Psoas muscle (tissue), 8 donors: ENCODE measurements around the gene ZMAT5. TPM values are rescaled to one million over a fixed set of nuclear protein-coding genes. Genes with fewer than 3 reads are reported as not detected.

Source experiments
- ATAC-seq, 4 donors: fragments of 200-7000 bp; cut with Tn5 transposase; one replicate each; pipeline ENCODE4 v1.9.1; 2020; ENCODE audit warnings: moderate library complexity in 3 of 4, mild to moderate bottlenecking in 2 of 4
- DNase-seq, 2 donors: peaks; one replicate each; pipeline ENCODE4 v3.0.0-alpha.2; 2020
- H3K27ac ChIP-seq: fragments of 200-600 bp; one replicate; pipeline ENCODE4 v1.8.0; 2022
- H3K27me3 ChIP-seq, 3 donors: fragments of 200-600 bp in 1 of 3; one replicate each; pipeline versions ENCODE4 v1.6.1 to v1.8.0; 2013 to 2022; ENCODE audit warnings: low read length in 2 of 3, mild to moderate bottlenecking in 2 of 3, moderate library complexity in 1 of 3; ENCODE audit not compliant: insufficient read depth in 3 of 3
- H3K36me3 ChIP-seq, 2 donors: fragments of 200-600 bp in 1 of 2; one replicate each; pipeline versions ENCODE4 v1.6.1 to v1.8.0; 2013 to 2022; ENCODE audit warnings: low read depth in 1 of 2, mild to moderate bottlenecking in 1 of 2, moderate library complexity in 1 of 2; ENCODE audit not compliant: insufficient read depth in 1 of 2
- H3K4me1 ChIP-seq: fragments of 200-600 bp; one replicate; pipeline ENCODE4 v1.8.0; 2022
- H3K4me3 ChIP-seq: fragments of 200-600 bp; one replicate; pipeline ENCODE4 v1.8.0; 2022; ENCODE audit warnings: mild to moderate bottlenecking
- H3K9me3 ChIP-seq: fragments of 200-600 bp; one replicate; pipeline ENCODE4 v1.8.0; 2022
- WGBS, 3 donors: extraction: QIAGEN DNeasy Blood & Tissue Kit; methylation state at CpG; one replicate each; pipeline versions ENCODE4 v1.1.6 to v1.1.7; 2013; 5-methylcytosine and 5-hydroxymethylcytosine counted together
- intact Hi-C, 2 donors: fragments of 100-400 bp; cut with DNase I; formaldehyde crosslinking; loops; one replicate each; pipeline versions ENCODE4 v1.11.0 to v1.14.2; 2022
- polyA plus RNA-seq, 3 donors: library from polyadenylated mRNA; stranded (reverse); fragments of 200-250 nt; gene quantifications; one replicate each; pipeline ENCODE4 v1.2.3, GENCODE V29; 2013
- total RNA-seq, 4 donors: library from RNA; stranded (reverse); fragmentation: NEBNext Ultra II Directional in 2 of 4; extraction: Animal tissue kit (Norgen Biotek cat#: 25700) in 2 of 4; gene quantifications; one replicate each; pipeline versions ENCODE4 v1.2.1 to v1.2.4, GENCODE V29; 2021 to 2023
- TF ChIP-seq, protein P1 (sequence below): fragments of 200-600 bp; IDR thresholded peaks from one replicate; pipeline ENCODE4 v1.8.0; 2022; ENCODE audit warnings: antibody characterized with exemption
- donor health status: healthy with polysubstance abuse.
- donor health status: DM: no; HTN: no; CAD: no; lungs with moderate emphysema.
- donor health status: Bipolar disorder and iron deficiency.
- donor health status: healthy.
- donor health status: DM: yes; HTN: yes; CAD: no.
- donor health status: DM: no; HTN: no; CAD: no.
- donor health status: DM: no; HTN: no; CAD: no.
- donor health status: DM: yes; HTN: yes; CAD: no.

ZMAT5 gene
- total and polyA plus RNA-seq, 7 donors, result 12.1 to 46.1 (median 27.6) TPM

DNA sequence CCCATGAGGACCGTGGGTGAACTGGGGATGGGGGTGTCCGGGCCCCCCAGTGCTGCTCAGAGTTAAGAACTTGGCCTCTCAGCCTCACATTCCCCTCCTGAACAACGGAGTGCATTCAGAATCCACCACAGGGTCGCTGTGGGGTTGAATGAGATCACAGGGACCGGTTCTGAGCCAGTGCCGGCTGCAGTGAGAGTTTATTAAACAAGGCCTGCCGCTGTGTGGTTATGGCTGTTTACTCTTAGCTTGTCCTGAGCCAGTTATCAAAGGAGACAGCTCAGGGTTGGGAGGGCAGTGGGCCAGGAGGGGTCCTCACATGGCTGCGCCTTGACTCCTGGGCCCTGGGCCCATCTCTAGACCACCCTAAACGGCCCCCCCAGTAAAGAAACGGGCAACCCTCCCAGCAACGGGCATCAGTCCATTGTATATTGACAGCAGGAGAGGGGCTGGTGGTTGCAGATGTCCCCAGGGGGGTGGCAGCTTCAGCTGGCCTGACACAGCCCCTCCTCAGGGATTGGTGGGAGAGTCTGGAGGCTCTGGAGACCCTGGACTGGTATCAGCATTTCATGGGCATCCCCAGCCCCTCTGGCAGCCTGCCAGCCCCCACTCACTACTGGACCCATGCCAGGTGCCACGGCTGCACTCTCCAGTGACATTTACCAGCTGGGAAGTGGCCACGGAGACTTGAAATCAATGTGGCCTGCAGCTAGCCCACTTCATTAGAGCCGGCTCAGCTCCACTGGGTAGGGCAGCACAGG, 62.1 kb downstream of the ZMAT5 start:
- Histone ChIP-seq H3K36me3 (no peaks in the 10 kb centered on the region), H3K9me3 (no peaks in the 10 kb centered on the region), H3K4me1 (peaks cover 16% of the 10 kb centered on the region), H3K4me3 (no peak overlapping the region), H3K27me3 (peaks cover 0 to 3% (median 0%) of the 10 kb centered on the region in 3 donors), H3K27ac (no peak overlapping the region)
- TF ChIP-seq, protein P1, sequence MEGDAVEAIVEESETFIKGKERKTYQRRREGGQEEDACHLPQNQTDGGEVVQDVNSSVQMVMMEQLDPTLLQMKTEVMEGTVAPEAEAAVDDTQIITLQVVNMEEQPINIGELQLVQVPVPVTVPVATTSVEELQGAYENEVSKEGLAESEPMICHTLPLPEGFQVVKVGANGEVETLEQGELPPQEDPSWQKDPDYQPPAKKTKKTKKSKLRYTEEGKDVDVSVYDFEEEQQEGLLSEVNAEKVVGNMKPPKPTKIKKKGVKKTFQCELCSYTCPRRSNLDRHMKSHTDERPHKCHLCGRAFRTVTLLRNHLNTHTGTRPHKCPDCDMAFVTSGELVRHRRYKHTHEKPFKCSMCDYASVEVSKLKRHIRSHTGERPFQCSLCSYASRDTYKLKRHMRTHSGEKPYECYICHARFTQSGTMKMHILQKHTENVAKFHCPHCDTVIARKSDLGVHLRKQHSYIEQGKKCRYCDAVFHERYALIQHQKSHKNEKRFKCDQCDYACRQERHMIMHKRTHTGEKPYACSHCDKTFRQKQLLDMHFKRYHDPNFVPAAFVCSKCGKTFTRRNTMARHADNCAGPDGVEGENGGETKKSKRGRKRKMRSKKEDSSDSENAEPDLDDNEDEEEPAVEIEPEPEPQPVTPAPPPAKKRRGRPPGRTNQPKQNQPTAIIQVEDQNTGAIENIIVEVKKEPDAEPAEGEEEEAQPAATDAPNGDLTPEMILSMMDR, result no peak
- ATAC-seq (no peak), DNase-seq (no peak)
- 19 to 33% (median 23%) methylated on average over 12 to 14 of the region's 14 CpGs for WGBS, 3 donors
- intact Hi-C loops, result no loop called here

DNA sequence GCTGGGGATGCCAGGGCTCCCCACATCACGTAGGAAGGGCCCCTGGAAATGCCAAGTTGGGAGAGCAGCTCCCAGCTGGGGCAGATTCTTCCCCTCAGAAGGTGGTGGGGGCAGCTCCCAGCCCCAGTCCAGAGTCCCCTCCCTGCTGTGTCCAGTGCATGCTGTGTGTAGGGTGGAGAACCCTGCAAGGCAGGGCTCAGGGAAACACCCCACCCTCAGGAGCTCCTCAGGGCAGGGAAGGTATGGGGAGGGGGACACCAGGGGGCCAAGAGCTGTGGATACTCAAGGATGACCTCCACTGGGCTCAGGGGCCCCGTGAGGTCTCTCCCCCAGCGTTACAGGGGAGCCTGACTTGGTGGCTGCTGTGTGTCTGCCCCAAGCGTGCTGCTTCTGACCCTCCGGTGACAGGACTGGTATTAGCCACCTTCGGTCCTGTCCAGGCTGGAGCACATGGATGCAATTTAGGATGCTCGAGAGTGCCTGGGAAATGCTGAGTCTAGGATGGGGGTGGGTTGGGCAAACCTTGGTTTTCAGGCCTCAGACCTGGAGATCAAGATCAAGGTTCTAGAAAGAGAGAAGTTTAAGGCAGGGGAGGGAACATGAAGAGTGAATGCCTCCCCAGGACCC, 63.1 kb downstream of the ZMAT5 start:
- no peak overlapping the region for H3K27ac ChIP-seq
- H3K27me3 ChIP-seq, result peaks cover 0 to 3% (median 0%) of the 10 kb centered on the region in 3 donors
- peaks cover 16% of the 10 kb centered on the region for H3K4me1 ChIP-seq
- DNase-seq (no peak), ATAC-seq (peak in 1 of 4 donors; percentile 20)
- intact Hi-C loops, result no loop called here
- WGBS, 3 donors, result 52 to 65% (median 63%) methylated on average over 7 of the region's 7 CpGs
- H3K4me3 ChIP-seq, result no peak overlapping the region
- no peaks in the 10 kb centered on the region for H3K36me3 ChIP-seq
- no peaks in the 10 kb centered on the region for H3K9me3 ChIP-seq
- TF ChIP-seq, protein P1, result no peak

DNA sequence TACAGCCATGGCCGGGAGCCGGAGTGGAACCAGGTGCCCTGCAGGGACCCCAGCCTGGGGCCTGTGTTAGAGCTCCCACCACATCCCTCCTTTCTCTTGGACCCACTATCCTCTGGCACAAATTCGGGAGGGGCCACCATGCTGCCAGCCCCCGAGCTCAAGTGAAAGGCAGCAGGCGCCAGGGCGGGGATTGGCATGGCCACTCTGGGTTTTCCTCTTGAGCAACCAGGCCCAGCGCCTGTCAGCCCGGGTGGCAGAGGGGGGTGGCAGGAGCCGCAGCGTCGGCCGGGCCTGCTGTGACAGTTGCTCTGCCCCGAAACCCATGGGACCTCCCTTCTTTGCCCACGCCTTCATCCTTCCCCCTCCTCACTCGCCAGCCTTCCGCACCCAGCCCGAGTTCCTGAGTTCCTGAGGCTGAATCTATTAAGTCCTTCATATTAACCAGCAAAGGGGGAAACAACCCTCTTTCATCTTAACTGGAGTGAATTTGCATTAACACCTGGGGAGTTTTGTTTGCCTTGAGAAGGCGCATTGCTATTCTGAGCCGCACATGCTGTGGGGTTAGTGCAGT, 63.8 kb downstream of the ZMAT5 start:
- TF ChIP-seq, protein P1, result no peak
- peaks cover 16% of the 10 kb centered on the region for H3K4me1 ChIP-seq
- no peak overlapping the region for H3K4me3 ChIP-seq
- H3K9me3 ChIP-seq, result no peaks in the 10 kb centered on the region
- 35 to 41% (median 36%) methylated on average over 14 to 19 of the region's 19 CpGs for WGBS, 3 donors
- peaks cover 0 to 3% (median 0%) of the 10 kb centered on the region in 3 donors for H3K27me3 ChIP-seq
- H3K36me3 ChIP-seq, result no peaks in the 10 kb centered on the region
- intact Hi-C loops, result no loop called here
- ATAC-seq, result peak; percentile 81 to 89 (median 86)
- peak overlapping the region; percentile 8 for H3K27ac ChIP-seq
- peak; percentile 65 to 78 for DNase-seq

DNA sequence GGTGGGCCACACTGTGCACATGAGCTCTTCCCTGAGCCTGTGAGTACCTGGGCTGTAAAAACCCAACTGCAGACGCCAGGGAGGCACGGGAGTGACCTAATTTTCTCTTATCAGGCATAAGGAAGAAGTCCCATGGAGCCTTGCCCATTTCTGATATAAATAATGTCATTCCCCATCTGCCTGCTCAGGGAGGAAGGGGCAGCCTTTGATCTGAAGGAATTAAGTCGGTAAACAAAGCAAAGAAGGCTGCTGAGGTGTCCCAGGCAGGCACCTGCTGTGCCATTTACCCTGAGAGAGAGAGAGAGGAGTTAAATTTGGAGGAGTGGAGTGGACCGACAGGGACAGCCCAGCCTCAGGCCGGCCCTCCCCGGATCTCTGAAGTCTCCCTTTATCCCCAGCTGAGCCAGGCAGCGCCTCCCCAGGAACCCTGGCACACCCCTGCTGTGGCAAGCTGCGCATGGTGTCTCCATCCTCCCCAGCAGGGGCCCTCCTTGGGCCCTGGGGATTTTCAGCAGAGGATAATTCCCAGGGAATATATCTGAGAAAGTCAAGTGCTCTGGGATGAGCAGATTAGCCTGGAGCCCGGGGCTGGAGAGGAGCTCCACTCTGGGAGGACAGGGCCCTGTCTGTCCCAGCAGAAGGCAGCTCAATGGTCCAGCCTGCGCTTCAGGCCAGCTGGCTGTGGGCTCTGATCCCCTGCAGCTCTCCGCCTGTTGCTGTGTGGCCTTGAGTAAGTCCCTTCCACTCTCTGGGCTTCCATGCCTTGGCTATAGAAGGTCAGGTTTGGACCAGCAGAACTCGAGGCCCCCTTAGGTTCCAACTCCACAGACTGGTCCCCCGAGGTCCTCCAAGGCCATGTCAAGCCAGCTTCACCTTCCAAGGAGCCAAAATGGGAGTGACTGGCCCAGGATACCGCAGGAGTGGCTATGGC, 64.5 kb downstream of the ZMAT5 start:
- Histone ChIP-seq H3K27me3 (peaks cover 0 to 2% (median 0%) of the 10 kb centered on the region in 3 donors), H3K4me3 (no peak overlapping the region), H3K4me1 (peaks cover 16% of the 10 kb centered on the region), H3K9me3 (no peaks in the 10 kb centered on the region), H3K27ac (peak overlapping the region; percentile 8), H3K36me3 (no peaks in the 10 kb centered on the region)
- peak; percentile 25 to 47 (median 32) for ATAC-seq
- TF ChIP-seq, protein P1, result no peak
- DNase-seq, result no peak
- WGBS, 3 donors, result 32 to 42% (median 32%) methylated on average over 14 of the region's 14 CpGs
- intact Hi-C loops, result no loop called here
